GM12875 (cell line): Measurements from ENCODE around the gene NISCH.

Source experiments
- H3K4me3 ChIP-seq: one replicate; pipeline ENCODE4 v1.5.1; 2011; ENCODE audit warnings: low read depth, low read length, control low read depth
- CTCF ChIP-seq: IDR thresholded peaks from 2 replicates; pipeline ENCODE4 v1.5.1; 2011; ENCODE audit warnings: low read depth, mild to moderate bottlenecking, control low read depth, inconsistent platforms, low read length, moderate library complexity, borderline replicate concordance; ENCODE audit not compliant: insufficient read depth

Gene NISCH

GRCh38 chr3:52536369-52537164, 81.2 kb downstream of the NISCH start, which contains the start of gene UQCC5:
Gene UQCC5 (plus strand): TSS chr3:52536605. CDS start chr3:52536756, 151 bp downstream.
- H3K4me3 ChIP-seq: peak within 1 kb of the TSS; percentile 72
- no peak for TF ChIP-seq CTCF

- peak overlapping the region; percentile 72 for H3K4me3 ChIP-seq
- no peak for TF ChIP-seq CTCF
Measured at GRCh38 chr3:52537165-52537620, 81.8 kb downstream of the NISCH start.

- peak overlapping the region; percentile 72 for H3K4me3 ChIP-seq
- no peak for TF ChIP-seq CTCF
Measured at GRCh38 chr3:52537726-52538421, 82.5 kb downstream of the NISCH start.

GRCh38 chr3:52539010-52539653, 83.7 kb downstream of the NISCH start:
- H3K4me3 ChIP-seq: no peak overlapping the region
- no peak for TF ChIP-seq CTCF

- no peak overlapping the region for H3K4me3 ChIP-seq
- TF ChIP-seq CTCF: no peak
Measured at GRCh38 chr3:52541050-52541449, 85.6 kb downstream of the NISCH start.
